HG03520 (cell line): ENCODE results near the gene CLEC10A.
"Not testable (repeated sequence)": the region's sequence is repeated elsewhere in the genome, so short reads cannot be mapped to it uniquely, and the experiment has no call there.

ENCODE experiments used
- ATAC-seq: cut with Tn5 transposase; IDR thresholded peaks from one replicate; pipeline ENCODE4 v1.9.1; 2021; ENCODE audit warnings: mild to moderate bottlenecking, moderate library complexity; ENCODE audit not compliant: unreplicated experiment

CLEC10A gene

DNA sequence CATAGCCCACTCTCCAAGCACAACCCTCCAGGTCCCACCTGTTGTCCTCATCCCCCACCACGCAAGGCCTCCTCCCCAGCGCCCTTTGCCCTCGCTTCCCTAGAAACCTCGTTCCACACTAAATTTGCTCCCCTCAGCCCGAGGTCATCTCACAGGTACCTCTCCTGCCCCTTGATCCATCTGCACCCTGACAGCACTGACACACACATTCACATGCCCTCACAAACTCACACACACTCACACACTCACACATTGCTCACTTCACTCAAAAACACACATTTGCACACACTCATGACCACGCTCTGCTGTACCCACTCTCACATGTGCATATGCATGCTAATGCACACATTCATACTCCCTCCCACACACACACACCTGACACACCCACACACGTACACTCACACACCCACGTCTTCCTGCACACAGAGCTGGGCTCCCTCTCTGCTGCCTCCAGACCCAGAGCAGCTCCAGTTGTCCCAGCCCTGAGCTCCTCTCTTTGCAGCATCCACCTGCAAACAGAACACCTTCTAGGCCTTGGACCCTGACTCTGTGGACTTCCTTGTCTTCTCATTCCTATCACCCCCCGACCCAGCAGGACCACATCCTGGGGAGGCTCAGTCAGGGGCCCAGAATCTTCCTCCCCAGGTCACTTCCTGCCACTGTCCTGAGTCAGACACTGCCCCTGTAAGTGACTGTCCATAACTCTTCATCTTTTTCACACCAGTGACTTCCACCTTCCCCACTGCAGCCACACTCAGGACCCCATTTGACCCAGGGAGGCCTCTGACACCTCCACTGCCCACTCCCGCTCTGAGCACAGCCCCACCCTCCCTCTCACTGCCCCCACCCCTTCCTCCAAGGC, 29.6 kb upstream of the CLEC10A start:
- ATAC-seq = no peak

DNA sequence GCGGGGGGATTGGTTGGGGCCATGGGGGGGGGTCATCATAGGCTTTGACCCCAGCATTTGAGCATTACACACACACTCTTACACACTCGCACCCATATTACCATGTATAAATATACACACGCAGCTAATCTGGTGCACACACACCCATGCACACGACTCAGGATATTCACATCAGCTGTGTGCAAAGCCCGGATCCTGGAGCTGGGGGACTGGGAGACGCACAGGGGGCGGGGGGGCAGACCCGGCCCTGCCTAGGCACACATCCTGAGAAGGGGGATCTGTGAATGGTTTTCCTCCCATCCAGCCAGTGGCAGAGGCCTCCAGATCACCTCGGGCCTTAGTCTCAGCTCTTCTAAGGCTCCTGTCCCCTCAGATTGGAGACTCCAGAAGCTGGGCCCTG, 28.9 kb upstream of the CLEC10A start:
- no peak for ATAC-seq

DNA sequence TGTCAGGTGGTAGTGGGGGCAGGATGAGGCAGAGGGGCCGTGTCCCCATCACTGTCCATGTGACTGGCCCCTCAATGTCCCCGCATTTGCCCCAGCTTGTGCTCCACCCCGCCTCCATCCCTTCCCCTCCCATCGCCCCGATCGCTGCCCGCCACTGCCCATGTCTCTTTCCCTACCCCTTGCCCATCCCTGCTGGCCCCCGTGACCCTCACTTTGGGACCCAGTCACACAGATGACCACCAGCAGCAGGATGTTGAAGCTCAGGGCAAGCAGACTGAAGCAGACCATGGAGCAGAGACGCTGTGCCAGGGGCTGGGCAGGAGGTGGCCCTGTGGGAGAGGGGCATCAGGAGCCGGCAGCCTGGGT, 28.5 kb upstream of the CLEC10A start:
- ATAC-seq = no peak

GRCh38 chr17:7107795-7108559, 27.9 kb upstream of the CLEC10A start:
- no peak for ATAC-seq

DNA sequence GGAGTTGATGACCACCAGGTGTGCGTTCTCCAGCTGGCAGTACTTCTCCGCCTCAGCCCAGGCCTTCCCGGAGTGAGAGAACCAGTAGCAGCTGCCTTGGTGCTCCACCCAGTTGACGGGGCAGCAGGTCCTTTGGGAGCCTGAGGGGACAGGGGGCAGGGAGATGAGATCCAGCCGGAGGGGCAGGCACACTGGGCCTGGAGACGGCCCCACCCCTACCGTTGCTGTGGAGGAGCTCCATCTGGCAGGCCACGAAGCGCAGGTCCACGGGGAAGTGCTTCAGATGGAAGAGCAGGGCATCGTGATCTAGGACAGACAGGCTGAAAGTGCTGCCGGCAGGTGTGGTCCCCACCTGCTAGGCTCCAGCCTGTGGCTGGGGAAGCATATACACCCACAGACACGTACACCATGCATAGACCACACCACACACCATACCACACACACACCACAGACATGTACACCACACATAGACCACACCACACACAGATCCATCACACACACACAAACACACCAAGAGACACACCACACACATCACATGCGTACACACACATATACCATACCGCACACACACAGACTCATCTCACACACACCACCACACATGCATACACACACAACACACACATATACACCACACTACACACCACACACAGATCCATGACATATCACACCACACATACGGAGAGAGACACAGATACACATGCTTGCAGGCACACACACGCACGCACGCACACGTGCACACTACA, 27.1 kb upstream of the CLEC10A start:
- ATAC-seq = no peak

- ATAC-seq = no peak
These were observed 22.4 kb upstream of the CLEC10A start for GRCh38 chr17:7102421-7102820.

DNA sequence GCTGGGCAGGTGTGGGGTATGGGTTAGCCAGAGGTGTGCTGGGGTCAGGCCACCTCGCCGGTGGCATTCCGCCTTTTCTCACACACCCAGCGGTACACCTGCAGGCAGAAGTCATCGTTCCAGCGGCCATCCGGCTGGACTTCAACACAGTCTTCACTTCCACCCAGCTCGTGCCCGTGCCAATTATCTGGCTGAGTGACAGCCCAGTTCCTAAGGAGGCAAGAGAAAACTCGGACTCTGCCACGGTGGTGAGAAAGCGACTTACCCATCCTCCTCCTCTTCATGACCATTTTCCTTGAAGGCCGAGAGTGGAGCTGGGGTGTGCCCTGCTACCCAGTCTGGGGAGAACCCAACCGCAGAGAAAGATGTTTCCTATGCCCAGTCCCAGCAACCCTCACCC, 21.5 kb upstream of the CLEC10A start:
- ATAC-seq = no peak

DNA sequence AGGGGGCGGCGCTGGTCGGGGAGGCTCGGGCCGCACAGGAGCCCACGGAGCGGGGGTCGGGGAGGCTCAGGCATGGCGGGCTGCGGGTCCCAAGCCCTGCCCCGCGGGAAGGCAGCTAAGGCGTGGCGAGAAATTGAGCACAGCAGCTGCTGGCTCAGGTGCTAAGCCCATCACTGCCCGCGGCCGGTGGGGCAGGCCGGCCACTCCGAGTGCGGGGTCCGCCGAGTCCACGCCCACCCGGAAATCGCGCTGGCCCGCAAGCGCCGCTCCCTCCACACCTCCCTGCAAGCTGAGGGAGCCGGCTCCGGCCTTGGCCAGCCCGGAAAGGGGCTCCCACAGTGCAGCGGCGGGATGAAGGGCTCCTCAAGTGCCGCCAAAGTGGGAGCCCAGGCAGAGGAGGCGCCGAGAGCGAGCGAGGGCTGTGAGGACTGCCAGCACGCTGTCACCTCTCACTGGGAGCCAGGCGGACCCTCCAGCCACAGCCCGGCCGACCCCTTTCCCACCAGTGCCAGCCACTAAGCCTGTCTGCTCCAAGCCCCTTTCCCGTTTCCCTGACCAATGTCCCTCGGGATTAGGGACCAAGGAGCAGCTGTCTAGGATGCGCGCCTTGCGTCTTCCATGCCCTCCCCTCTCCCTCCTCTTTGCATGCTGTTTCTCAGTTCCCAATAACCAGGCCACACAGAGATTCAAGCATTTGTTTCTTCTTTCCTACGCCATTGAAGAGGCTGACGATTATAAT, 20.8 kb upstream of the CLEC10A start:
- not testable (repeated sequence) for ATAC-seq

DNA sequence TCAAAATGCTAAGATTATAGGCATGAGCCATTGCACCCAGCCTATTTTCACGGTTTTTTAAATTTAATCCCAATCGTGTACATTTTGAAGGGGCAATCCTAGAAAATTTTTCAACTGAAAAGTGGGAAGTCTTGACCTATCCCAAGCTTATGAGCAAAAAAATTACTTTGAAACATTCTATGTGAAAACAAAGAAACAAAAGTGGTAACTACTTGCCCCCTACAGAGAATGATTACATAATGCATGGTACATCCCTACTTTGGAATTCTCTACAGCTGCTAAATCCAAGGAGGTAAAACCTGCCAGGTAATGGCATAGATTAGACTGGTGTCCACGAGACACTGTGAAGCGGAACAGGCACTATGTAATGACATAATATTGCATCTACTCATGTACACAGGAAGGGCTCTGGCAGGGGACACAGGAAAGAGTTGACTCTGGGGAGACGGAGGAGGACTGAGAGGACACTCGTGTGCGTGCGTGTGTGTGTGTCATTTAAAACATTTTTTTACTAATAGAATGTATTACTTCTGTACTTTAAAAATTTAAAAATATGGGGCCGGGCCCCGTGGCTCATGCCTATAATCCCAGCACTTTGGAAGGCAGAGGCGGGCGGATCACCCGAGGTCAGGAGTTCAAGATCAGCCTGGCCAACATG, 18.9 kb upstream of the CLEC10A start:
- ATAC-seq = no peak

GRCh38 chr17:7097940-7098339, 17.9 kb upstream of the CLEC10A start:
- ATAC-seq = no peak

GRCh38 chr17:7095625-7096024, 15.6 kb upstream of the CLEC10A start:
- no peak for ATAC-seq

DNA sequence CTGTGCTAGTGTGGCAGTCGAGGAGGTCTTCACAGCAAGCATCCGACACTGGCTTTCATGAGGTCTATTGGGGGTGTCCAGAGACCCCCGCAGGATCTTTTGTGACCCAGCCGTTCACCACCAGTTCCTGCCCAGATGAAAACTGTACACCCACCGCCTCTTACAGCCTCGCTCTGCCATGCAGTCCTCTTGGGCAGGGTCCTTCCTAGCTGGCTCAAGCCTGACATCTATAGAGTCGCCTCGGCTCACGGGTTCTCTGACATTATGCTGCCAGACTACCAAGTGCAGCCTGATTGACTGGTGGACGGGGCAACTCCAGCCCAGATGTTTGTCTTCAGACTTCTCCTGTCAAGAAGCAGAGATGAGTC, 14.6 kb upstream of the CLEC10A start:
- ATAC-seq = no peak

DNA sequence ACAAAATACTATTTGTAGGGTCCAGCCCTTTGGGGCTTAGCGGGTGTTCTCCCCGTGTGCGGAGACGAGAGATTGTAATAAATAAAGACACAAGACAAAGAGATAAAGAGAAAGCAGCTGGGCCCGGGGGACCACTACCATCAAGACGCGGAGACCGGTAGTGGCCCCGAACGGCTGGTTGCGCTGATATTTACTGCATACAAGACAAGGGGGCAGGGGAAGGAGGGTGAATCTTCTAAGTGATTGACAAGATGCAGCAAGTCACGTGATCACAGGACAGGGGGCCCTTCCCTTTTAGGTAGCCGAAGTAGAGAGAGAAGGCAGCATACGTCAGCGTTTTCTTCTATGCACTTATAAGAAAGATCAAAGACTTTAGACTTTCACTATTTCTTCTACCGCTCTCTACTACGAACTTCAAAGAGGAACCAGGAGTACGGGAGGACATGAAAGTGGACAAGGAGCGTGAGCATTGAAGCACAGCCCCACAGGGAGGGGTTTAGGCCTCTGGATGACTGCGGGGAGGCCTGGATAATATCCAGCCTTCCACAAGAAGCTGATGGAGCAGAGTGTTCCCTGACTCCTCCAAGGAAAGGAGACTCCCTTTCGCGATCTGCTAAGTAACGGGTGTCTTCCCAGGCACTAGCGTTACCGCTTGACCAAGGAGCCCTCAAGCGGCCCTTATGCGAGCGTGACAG, 11.4 kb upstream of the CLEC10A start:
- ATAC-seq = not testable (repeated sequence)

GRCh38 chr17:7089570-7089969, 9.5 kb upstream of the CLEC10A start:
- ATAC-seq = not testable (repeated sequence)

- not testable (repeated sequence) for ATAC-seq
These were observed 8.4 kb upstream of the CLEC10A start for GRCh38 chr17:7088442-7088841.

DNA sequence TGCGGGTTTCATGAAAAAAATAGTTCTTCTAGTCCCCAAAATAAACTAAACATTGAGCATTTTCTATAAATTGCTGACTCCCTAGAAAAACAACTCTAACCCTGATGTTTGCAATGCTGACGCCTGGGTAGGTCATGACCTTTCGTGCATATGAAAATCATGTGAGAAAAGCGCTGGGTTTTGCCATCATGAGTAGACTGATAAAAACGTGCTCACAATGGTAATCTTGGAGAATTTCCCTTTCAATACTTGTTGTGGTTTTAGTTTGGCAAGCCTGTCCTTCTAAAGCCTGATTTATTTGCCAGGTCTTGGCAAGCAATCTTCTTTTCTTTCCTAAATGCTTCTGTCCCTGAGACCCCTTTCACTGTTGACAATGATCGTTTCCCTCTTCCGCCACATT, 4.0 kb upstream of the CLEC10A start:
- ATAC-seq = no peak

- ATAC-seq = no peak
These were observed 3.5 kb upstream of the CLEC10A start for GRCh38 chr17:7083592-7083991.

DNA sequence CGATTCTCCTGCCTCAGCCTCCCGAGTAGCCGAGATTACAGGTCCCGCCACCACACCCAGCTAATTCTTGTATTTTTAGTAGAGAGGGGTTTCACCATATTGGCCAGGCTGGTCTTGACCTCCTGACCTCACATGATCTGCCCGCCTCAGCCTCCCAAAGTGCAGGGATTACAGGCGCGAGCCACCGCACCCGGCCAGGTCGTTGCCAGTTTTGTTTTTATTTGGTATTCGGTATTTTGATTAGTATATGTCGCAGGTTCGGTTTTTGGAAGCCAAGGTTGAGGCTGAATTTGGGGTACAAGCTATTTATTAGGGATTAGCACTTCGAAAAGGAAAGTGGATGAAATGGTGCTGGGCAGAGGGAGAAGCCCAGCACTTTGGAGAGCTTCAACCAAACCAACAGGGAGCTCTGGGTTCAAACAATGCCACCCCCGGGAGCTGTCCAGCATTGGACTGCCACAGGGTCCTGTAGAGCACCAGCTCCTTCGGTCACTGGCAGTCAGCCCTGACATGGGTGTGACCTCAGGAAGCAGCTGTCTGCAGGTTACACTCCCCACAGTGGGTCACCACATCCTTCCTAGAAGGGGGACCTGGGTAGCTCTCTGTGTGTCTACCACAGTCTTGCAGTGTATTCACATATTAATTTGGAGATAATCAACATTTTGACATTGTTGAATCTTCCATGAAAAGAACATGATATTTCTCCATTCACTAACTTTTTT, 1.5 kb upstream of the CLEC10A start:
- no peak for ATAC-seq

DNA sequence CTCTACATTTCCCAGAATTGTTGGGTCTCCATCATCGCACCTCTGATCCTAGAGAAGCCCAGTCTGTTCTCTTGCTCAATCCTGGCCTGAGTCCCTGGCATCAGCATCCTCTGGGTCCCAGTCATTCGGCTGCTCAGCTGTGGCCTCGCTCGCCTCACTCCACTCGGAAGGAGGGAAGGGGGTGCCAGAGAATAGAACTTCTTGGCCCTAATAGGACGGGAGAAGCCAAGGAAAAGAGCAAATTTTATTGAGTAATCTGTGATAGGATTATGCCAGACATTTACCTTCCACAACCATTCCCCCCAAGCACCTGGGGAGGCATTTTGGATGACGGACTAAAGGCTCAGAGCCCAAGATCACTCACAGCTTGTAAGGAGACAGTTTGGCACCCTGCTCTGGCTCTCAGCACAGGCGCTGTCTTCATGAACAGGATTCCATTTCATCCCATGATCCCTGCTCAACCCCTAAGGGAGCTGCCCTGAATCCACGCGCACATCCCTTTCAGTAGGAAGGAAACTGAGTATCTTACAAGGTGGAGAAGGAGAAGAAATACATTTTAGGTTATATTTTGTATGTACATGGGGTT, 498 bp upstream of the CLEC10A start:
- ATAC-seq = no peak
